ENCODE data around the gene NAT14.
"Not testable (repeated sequence)": the region's sequence is repeated elsewhere in the genome, so short reads cannot be mapped to it uniquely, and the experiment has no call there.

NAT14 gene

DNA sequence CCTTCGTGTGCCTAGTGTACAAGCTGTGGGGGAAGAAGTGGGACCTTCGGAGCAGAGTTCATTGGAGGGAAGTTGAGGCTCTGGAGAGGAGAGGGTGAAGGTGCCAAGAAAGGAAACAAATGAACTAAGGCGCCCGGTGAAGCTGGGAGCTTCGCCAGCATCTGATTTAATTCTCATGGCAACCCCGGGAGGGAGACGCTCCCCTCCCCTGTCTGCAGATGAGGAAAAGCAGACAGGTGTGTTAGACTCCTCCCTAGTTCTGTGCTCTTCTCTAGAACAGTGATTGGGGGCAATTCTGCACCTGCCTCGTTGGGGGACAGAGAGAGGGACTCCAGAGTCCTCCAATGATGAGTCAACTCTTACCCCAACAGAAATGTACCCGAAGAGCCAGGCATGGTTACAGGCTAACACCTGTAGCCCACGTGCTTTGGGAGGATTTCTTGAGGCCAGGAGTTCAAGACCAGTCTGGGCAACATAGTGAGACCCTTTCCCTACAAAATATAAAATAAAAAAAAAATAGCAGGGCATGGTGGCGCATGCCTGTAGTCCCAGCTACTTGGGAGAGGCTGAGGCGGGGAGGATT, 7.5 kb downstream of the NAT14 start:
- TF ChIP-seq, protein P1, sequence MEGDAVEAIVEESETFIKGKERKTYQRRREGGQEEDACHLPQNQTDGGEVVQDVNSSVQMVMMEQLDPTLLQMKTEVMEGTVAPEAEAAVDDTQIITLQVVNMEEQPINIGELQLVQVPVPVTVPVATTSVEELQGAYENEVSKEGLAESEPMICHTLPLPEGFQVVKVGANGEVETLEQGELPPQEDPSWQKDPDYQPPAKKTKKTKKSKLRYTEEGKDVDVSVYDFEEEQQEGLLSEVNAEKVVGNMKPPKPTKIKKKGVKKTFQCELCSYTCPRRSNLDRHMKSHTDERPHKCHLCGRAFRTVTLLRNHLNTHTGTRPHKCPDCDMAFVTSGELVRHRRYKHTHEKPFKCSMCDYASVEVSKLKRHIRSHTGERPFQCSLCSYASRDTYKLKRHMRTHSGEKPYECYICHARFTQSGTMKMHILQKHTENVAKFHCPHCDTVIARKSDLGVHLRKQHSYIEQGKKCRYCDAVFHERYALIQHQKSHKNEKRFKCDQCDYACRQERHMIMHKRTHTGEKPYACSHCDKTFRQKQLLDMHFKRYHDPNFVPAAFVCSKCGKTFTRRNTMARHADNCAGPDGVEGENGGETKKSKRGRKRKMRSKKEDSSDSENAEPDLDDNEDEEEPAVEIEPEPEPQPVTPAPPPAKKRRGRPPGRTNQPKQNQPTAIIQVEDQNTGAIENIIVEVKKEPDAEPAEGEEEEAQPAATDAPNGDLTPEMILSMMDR (IDR thresholded peaks at IDR 0.05; ENCODE audit: low read depth, low read length, missing control alignments) = no peak
- in situ Hi-C loops (cut with HindIII; ENCODE audit: low sequenced_read_pairs) = no loop called here
- no peak for DNase-seq (ENCODE audit: low read depth)
- no peak overlapping the region for H3K4me3 ChIP-seq (ENCODE audit: low read depth, low read length)

DNA sequence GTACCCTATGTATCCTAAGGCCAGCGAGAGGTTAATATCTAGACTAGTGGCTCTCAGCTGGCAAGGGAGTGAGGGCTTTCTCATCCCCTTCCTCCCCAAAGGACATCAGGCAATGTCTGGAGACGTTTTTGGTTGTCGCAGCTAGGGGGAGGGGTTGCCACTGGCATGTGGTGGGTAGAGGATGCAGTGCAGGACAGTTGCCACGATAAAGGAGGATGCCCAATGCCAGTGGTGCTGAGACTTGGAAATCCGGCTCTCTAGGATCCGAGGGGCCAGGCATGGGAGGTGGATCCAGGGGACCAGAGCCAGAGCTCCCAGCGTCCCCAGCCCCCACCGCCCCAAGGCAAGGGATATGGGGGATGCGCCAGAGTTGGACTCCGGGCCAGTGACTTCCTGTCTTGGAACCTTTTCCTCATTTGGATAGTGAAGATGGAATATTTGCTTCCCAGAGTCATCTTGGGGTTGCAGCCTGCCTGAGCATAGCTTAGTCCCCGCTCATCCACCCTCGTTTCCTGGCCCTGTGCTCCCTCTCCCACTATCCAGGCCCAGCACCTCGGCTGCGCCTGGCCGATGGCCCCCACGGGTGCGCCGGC, 8.2 kb downstream of the NAT14 start:
- in situ Hi-C loops (cut with HindIII; ENCODE audit: low sequenced_read_pairs) = no loop called here
- TF ChIP-seq, protein P1 (IDR thresholded peaks at IDR 0.05; ENCODE audit: low read depth, low read length, missing control alignments) = no peak
- no peak for DNase-seq (ENCODE audit: low read depth)
- H3K4me3 ChIP-seq (ENCODE audit: low read depth, low read length) = no peak overlapping the region

DNA sequence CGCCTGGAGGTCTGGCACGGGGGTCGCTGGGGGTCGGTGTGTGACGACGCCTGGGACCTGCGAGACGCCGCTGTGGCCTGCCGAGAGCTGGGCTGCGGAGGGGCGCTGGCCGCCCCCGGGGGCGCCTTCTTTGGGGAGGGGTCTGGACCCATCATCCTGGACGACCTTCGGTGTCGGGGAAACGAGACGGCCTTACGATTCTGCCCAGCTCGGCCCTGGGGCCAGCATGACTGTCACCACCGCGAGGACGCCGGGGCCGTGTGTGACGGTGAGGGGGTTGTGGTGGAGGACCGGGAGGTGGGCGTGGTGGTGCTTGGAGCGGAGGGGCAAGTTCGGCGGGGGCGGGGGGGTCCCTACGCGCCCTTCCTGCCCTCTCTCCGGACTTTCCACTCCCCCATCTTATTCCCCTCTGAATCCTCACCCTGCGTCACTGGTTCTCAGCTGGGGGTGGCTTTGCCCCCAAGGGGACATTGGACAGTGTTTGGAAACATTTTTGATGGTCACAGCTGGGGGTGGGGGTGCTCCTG, 8.7 kb downstream of the NAT14 start:
- TF ChIP-seq, protein P1 (IDR thresholded peaks at IDR 0.05; ENCODE audit: low read depth, low read length, missing control alignments) = no peak
- no peak for DNase-seq (ENCODE audit: low read depth)
- H3K4me3 ChIP-seq (ENCODE audit: low read depth, low read length) = no peak overlapping the region
- in situ Hi-C loops (cut with HindIII; ENCODE audit: low sequenced_read_pairs) = no loop called here

DNA sequence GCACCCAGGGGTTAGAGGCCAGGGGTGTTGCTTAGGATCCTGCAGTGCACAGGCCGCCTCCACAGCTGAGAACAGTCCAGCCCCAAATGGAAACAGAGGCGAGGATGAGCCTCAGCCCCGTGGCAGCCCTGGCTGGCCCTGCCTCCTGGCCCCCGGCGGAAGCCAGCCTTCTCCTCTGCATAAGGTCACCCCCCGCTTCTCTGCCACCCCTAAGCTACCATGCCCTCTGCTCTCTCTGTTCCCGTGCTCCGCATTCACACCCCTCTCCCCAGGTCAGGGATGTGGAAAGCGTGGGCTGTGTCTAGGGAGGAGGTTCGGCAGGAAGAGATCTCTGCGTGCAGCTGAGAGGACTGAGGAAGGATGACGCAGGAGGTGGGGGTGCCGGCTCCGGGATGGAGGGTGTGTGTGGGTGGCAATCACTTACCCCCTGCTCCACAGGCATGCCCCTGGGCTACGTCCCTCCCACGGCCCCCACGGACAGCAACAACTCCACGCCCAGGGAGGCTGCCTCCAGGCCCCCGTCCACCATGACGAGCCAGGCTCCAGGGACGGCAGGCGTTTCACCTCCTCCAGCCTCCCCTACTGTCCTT, 9.3 kb downstream of the NAT14 start:
- no peak overlapping the region for H3K4me3 ChIP-seq (ENCODE audit: low read depth, low read length)
- in situ Hi-C loops (cut with HindIII; ENCODE audit: low sequenced_read_pairs) = no loop called here
- no peak for DNase-seq (ENCODE audit: low read depth)
- TF ChIP-seq, protein P1 (IDR thresholded peaks at IDR 0.05; ENCODE audit: low read depth, low read length, missing control alignments) = no peak

DNA sequence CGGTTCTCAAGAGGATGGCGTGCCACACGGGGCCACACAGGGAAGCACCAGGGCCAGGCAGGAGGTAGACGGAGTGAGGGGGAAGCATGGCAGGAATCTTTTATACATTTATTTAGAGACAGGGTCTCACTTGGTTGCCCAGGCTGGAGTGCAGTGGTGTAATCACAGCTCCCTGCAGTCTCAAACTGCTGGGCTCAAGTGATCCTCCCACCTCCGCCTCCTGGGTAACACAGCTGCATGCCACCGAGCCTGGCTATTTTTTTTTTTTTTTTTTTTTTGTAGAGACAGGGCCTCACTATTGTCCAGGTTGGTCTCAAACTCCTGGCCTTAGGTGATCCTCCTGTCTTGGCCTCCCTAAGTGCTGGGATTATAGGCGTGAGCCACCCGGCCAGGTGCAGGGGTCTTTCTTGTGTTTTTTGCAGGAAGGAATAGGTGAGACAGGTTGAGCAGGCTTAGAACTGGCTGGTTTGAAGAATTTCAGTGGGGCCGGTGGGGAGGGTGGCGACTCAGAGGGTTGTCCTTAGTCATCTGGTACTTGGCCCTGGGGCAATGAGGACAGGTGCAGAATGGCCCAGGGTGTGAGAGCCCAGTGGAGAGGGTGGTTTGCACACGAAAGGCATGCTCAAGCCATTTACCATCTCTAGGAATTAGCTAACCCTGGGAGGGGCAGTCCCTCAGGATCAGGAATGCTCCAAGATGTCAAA, 10.8 kb downstream of the NAT14 start:
- TF ChIP-seq, protein P1 (IDR thresholded peaks at IDR 0.05; ENCODE audit: low read depth, low read length, missing control alignments) = no peak
- no peak overlapping the region for H3K4me3 ChIP-seq (ENCODE audit: low read depth, low read length)
- in situ Hi-C loops (cut with HindIII; ENCODE audit: low sequenced_read_pairs) = no loop called here
- DNase-seq (ENCODE audit: low read depth) = no peak

DNA sequence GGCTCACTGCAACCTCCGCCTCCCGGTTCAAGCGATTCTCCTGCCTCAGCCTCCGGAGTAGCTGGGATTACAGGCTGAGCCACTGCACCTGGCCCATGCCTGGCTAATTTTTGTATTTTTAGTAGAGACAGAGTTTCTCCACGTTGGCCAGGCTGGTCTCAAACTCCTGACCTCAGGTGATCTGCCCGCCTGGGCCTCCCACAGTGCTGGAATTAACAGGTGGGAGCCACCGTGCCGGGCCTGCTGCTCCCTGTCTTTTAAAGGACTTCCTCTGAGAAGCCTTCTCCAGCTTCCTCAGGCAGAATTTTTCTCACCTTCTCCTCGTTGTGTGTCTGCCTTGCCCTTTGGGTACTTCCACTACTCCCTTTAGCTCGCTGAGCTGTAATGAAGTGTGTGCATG, 11.8 kb downstream of the NAT14 start:
- in situ Hi-C loops (cut with HindIII; ENCODE audit: low sequenced_read_pairs); DNase-seq (ENCODE audit: low read depth); H3K4me3 ChIP-seq (ENCODE audit: low read depth, low read length): not testable (repeated sequence)
